Choroid plexus epithelial cell (primary cell): ENCODE data around the gene DDX4.

Experiments used
- DNase-seq: peaks from one replicate; pipeline ENCODE4 v3.0.0-alpha.2; 2010; ENCODE audit warnings: low read depth
- H3K4me3 ChIP-seq: 2 replicates; pipeline ENCODE4 v1.5.1; 2011; ENCODE audit warnings: low read depth, mild to moderate bottlenecking, control low read depth, low read length, moderate library complexity
- CTCF ChIP-seq: conservative IDR thresholded peaks from 2 replicates; pipeline ENCODE4 v1.5.1; 2011; ENCODE audit warnings: low read depth, mild to moderate bottlenecking, control low read depth, inconsistent platforms, low read length, moderate library complexity

DDX4 gene

GRCh38 chr5:55847837-55848236 lies 110.0 kb downstream of the DDX4 start:
- no peak overlapping the region for H3K4me3 ChIP-seq
- no peak for TF ChIP-seq CTCF
- DNase-seq: peak; percentile 51

- no peak for TF ChIP-seq CTCF
- no peak for DNase-seq
- no peak overlapping the region for H3K4me3 ChIP-seq
Observed at GRCh38 chr5:55848783-55849182, 110.9 kb downstream of the DDX4 start.

- no peak for TF ChIP-seq CTCF
- DNase-seq: peak; percentile 95
- peak within 1 kb of the TSS; percentile 39 for H3K4me3 ChIP-seq
Observed at GRCh38 chr5:55850839-55851674, 113.2 kb downstream of the DDX4 start, which contains the start of gene IL31RA. TSS of gene IL31RA (plus strand) at chr5:55851357. CDS start at chr5:55851571, 214 bp downstream.

- no peak for TF ChIP-seq CTCF
- no peak for DNase-seq
- H3K4me3 ChIP-seq: peak overlapping the region; percentile 39
Observed at GRCh38 chr5:55851675-55851979, 113.8 kb downstream of the DDX4 start.

- no peak overlapping the region for H3K4me3 ChIP-seq
- no peak for TF ChIP-seq CTCF
- peak; percentile 26 for DNase-seq
Observed at GRCh38 chr5:55852503-55852902, 114.6 kb downstream of the DDX4 start.

GRCh38 chr5:55853041-55853670 lies 115.3 kb downstream of the DDX4 start:
- peak; percentile 37 for DNase-seq
- TF ChIP-seq CTCF: no peak
- no peak overlapping the region for H3K4me3 ChIP-seq
